WTC11 (cell line): Measurements from ENCODE around the gene HYPK.
"Not testable (repeated sequence)": the region's sequence is repeated elsewhere in the genome, so short reads cannot be mapped to it uniquely, and the experiment has no call there.

Experiments
- ETV6 ChIP-seq: sonication (generic); formaldehyde crosslinking; IDR thresholded peaks from 2 replicates; pipeline ENCODE4 v1.8.1; 2022; ENCODE audit warnings: mild to moderate bottlenecking, missing genetic modification reagents
- FOXK1 ChIP-seq: sonication (generic); formaldehyde crosslinking; IDR thresholded peaks from 2 replicates; pipeline ENCODE4 v1.8.0; 2022; ENCODE audit warnings: mild to moderate bottlenecking, moderate library complexity, missing genetic modification reagents
- IRF2 ChIP-seq: sonication (generic); formaldehyde crosslinking; IDR thresholded peaks from 2 replicates; pipeline ENCODE4 v1.8.0; 2022; ENCODE audit warnings: low read depth, missing genetic modification reagents, borderline replicate concordance
- NFYB ChIP-seq: sonication (generic); formaldehyde crosslinking; conservative IDR thresholded peaks from 2 replicates; pipeline ENCODE4 v1.8.0; 2022; ENCODE audit warnings: low read depth, missing genetic modification reagents
- RORB ChIP-seq: fragments of 250-450 bp; sonication (Bioruptor Pico); IDR thresholded peaks from 2 replicates; pipeline ENCODE4 v1.9.0; 2021; ENCODE audit warnings: mild to moderate bottlenecking
- SP1 ChIP-seq: sonication (generic); formaldehyde crosslinking; conservative IDR thresholded peaks from 2 replicates; pipeline ENCODE4 v1.8.1; 2022; ENCODE audit warnings: missing genetic modification reagents
- TEAD1 ChIP-seq: sonication (generic); formaldehyde crosslinking; IDR thresholded peaks from 2 replicates; pipeline ENCODE4 v1.8.0; 2022; ENCODE audit warnings: mild to moderate bottlenecking, missing genetic modification reagents
- ZNF138 ChIP-seq: sonication (generic); formaldehyde crosslinking; conservative IDR thresholded peaks from 2 replicates; pipeline ENCODE4 v1.8.1; 2022; ENCODE audit warnings: mild to moderate bottlenecking, moderate library complexity, missing genetic modification reagents
- ZNF232 ChIP-seq: sonication (generic); formaldehyde crosslinking; IDR thresholded peaks from 2 replicates; pipeline ENCODE4 v1.8.0; 2022; ENCODE audit warnings: mild to moderate bottlenecking, missing genetic modification reagents
- TF ChIP-seq, protein P1 (sequence below): sonication (generic); formaldehyde crosslinking; IDR thresholded peaks from 2 replicates; pipeline ENCODE4 v1.8.0; 2023; ENCODE audit warnings: missing genetic modification reagents, mild to moderate bottlenecking, borderline replicate concordance
- TF ChIP-seq, protein P2 (sequence below): sonication (generic); formaldehyde crosslinking; IDR thresholded peaks from 2 replicates; pipeline ENCODE4 v1.8.1; 2023; ENCODE audit warnings: mild to moderate bottlenecking, moderate library complexity, missing genetic modification reagents
- TF ChIP-seq, protein P3 (sequence below): fragments of 200-600 bp; IDR thresholded peaks from 2 replicates; pipeline ENCODE4 v1.8.0; 2022; ENCODE audit warnings: antibody characterized with exemption
- TF ChIP-seq, protein P4 (sequence below): sonication (generic); formaldehyde crosslinking; conservative IDR thresholded peaks from 2 replicates; pipeline ENCODE4 v1.8.1; 2023; ENCODE audit warnings: mild to moderate bottlenecking, low read depth, missing genetic modification reagents, moderate library complexity

DNA sequence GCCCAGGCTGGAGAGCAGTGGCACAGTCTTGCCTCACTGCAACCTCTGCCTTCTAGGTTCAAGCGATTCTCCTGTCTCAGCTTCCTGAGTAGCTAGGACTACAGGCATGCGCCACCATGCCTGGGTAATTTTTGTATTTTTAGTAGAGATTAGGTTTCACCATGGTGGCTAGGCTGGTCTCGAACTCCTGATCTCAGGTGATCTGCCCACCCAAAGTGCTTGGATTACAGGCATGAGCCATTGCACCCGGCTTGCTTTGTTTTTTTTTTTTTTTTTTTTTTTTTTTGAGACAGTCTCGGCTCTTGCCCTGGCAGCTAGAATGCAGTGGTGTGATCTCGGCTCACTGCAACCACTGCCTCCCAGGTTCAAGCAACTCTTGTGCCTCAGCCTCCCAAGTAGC, 32.1 kb downstream of the HYPK start:
- TF ChIP-seq, protein P1, sequence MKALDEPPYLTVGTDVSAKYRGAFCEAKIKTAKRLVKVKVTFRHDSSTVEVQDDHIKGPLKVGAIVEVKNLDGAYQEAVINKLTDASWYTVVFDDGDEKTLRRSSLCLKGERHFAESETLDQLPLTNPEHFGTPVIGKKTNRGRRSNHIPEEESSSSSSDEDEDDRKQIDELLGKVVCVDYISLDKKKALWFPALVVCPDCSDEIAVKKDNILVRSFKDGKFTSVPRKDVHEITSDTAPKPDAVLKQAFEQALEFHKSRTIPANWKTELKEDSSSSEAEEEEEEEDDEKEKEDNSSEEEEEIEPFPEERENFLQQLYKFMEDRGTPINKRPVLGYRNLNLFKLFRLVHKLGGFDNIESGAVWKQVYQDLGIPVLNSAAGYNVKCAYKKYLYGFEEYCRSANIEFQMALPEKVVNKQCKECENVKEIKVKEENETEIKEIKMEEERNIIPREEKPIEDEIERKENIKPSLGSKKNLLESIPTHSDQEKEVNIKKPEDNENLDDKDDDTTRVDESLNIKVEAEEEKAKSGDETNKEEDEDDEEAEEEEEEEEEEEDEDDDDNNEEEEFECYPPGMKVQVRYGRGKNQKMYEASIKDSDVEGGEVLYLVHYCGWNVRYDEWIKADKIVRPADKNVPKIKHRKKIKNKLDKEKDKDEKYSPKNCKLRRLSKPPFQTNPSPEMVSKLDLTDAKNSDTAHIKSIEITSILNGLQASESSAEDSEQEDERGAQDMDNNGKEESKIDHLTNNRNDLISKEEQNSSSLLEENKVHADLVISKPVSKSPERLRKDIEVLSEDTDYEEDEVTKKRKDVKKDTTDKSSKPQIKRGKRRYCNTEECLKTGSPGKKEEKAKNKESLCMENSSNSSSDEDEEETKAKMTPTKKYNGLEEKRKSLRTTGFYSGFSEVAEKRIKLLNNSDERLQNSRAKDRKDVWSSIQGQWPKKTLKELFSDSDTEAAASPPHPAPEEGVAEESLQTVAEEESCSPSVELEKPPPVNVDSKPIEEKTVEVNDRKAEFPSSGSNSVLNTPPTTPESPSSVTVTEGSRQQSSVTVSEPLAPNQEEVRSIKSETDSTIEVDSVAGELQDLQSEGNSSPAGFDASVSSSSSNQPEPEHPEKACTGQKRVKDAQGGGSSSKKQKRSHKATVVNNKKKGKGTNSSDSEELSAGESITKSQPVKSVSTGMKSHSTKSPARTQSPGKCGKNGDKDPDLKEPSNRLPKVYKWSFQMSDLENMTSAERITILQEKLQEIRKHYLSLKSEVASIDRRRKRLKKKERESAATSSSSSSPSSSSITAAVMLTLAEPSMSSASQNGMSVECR (CRISPR knock-in tag), result not testable (repeated sequence)
- TF ChIP-seq ZNF232; RORB (CRISPR knock-in tag); NFYB (CRISPR knock-in tag); FOXK1; SP1 (CRISPR knock-in tag); TEAD1; IRF2 (CRISPR knock-in tag); ETV6; ZNF138 (CRISPR knock-in tag): not testable (repeated sequence)
- TF ChIP-seq, protein P2, sequence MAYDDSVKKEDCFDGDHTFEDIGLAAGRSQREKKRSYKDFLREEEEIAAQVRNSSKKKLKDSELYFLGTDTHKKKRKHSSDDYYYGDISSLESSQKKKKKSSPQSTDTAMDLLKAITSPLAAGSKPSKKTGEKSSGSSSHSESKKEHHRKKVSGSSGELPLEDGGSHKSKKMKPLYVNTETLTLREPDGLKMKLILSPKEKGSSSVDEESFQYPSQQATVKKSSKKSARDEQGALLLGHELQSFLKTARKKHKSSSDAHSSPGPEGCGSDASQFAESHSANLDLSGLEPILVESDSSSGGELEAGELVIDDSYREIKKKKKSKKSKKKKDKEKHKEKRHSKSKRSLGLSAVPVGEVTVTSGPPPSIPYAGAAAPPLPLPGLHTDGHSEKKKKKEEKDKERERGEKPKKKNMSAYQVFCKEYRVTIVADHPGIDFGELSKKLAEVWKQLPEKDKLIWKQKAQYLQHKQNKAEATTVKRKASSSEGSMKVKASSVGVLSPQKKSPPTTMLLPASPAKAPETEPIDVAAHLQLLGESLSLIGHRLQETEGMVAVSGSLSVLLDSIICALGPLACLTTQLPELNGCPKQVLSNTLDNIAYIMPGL (CRISPR knock-in tag), result not testable (repeated sequence)
- TF ChIP-seq, protein P3, sequence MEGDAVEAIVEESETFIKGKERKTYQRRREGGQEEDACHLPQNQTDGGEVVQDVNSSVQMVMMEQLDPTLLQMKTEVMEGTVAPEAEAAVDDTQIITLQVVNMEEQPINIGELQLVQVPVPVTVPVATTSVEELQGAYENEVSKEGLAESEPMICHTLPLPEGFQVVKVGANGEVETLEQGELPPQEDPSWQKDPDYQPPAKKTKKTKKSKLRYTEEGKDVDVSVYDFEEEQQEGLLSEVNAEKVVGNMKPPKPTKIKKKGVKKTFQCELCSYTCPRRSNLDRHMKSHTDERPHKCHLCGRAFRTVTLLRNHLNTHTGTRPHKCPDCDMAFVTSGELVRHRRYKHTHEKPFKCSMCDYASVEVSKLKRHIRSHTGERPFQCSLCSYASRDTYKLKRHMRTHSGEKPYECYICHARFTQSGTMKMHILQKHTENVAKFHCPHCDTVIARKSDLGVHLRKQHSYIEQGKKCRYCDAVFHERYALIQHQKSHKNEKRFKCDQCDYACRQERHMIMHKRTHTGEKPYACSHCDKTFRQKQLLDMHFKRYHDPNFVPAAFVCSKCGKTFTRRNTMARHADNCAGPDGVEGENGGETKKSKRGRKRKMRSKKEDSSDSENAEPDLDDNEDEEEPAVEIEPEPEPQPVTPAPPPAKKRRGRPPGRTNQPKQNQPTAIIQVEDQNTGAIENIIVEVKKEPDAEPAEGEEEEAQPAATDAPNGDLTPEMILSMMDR, result not testable (repeated sequence)
- TF ChIP-seq, protein P4, sequence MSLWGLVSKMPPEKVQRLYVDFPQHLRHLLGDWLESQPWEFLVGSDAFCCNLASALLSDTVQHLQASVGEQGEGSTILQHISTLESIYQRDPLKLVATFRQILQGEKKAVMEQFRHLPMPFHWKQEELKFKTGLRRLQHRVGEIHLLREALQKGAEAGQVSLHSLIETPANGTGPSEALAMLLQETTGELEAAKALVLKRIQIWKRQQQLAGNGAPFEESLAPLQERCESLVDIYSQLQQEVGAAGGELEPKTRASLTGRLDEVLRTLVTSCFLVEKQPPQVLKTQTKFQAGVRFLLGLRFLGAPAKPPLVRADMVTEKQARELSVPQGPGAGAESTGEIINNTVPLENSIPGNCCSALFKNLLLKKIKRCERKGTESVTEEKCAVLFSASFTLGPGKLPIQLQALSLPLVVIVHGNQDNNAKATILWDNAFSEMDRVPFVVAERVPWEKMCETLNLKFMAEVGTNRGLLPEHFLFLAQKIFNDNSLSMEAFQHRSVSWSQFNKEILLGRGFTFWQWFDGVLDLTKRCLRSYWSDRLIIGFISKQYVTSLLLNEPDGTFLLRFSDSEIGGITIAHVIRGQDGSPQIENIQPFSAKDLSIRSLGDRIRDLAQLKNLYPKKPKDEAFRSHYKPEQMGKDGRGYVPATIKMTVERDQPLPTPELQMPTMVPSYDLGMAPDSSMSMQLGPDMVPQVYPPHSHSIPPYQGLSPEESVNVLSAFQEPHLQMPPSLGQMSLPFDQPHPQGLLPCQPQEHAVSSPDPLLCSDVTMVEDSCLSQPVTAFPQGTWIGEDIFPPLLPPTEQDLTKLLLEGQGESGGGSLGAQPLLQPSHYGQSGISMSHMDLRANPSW (CRISPR knock-in tag), result not testable (repeated sequence)
